DMS114 treated with DMSO at 0.1 percent for 48 hours (cell line): Measurements from ENCODE around the gene GABRG3.

ENCODE experiments used
- DNase-seq: peaks from one replicate; lab custom pipeline; 2025; ENCODE audit not compliant: unreplicated experiment; lab: John Stamatoyannopoulos, UW

The GABRG3 gene

DNA sequence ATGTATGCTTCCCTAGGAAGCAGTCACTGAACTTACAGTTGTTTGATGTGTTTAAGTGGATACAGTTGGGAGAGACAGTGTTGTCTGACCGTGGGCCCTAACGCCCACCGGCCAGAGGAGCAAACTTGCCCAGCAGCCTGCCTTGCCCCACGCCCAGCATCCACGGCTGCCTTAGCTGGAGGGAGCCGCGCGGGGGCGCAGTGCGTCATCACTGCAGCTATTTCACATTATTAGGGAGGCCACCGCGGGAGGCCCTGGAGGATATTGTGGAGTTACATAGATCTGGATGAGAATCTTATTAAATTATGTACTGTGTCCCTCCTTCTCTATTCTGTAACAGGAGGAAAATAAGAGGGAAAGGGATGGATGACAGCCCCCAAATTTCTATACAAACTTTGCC, 267.2 kb downstream of the GABRG3 start:
- no peak for DNase-seq

DNA sequence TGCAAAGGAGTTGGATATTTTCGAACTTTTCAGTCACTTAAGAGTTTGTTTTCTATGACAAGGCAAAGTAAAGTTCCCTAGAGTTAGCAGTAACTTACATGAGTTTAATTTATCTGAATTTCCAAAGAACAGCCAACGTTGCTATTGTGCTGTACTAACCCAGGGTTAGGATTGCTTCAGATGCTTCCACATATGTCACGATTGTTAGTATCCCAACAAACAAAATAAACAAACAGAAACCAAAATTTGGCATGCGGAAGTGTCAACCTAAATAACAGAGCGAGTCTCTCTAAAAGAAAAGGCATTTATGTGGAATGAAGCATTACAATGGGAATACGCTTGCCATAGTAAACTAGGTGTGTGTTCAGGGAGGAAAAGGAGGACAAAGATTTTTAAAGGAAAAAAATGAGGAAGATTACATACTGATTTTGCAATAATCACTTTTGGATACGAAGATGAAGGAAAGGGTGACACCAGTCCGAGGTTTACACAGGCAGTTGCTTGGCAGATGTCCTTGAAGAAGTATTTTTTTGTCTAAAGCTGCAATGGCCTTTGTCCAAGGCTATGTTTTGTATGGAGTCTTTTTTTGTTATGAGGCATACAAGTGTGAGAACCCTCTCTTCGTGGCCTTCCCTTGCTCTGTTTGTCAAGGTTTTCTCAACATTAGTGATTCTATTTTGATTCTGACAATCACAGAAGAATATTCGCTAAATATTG, 267.9 kb downstream of the GABRG3 start:
- no peak for DNase-seq

DNA sequence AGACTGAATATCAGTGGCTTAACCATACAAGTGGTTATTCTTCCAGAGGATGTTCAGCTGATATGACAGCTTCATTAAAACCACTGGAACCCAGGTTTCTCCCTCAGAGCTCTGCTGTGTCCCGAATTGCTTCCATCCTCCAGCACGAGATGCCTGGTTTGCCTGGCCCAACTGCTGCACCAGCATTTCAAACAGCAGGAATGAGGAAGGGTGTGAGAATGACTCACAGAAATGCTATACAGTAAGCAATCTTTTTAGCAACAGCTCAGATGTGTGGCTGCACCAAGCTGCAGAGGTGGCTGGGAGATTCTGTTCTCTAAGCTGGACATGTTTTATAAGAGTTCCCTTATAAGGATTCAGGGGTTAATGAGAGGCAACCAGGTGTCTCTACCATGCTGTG, 271.0 kb downstream of the GABRG3 start:
- no peak for DNase-seq

DNA sequence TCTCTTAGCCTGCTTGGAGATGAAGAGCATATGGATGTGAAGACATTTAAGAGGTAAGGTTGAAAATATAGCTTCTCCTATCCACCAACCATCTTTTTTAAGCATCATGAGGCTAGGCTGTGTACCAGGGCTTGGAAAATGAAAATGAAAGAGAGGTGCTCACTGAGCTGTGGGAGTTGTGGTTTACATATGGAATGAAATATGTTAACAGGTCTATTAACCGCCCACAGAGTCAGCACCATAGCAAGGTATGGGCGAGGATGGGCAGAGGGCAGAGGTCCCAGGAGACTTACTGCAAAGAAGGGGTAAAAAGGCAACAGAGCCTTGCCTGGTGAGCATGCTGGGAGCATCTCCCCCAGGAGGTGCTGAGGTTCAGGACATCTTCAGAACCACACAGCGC, 273.1 kb downstream of the GABRG3 start:
- DNase-seq = no peak

DNA sequence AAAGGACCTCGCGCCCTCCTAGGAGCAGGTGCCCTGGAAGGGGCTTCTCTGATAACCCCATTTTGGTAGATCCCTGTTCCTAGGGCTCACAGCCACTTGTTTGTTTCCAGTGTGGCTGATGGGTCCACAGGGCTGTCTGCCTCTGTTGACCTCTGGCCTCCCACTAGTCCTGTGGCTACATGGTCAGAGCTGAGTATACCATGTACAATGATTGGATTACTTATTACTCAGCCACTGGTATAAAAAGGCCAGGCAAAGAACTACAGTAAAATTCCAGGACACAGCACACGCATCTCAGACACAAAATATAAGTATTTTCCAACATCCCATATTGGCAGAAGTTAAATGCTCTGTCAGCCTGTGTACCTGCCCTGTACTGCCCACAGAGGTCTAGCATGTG, 277.3 kb downstream of the GABRG3 start:
- DNase-seq = no peak

DNA sequence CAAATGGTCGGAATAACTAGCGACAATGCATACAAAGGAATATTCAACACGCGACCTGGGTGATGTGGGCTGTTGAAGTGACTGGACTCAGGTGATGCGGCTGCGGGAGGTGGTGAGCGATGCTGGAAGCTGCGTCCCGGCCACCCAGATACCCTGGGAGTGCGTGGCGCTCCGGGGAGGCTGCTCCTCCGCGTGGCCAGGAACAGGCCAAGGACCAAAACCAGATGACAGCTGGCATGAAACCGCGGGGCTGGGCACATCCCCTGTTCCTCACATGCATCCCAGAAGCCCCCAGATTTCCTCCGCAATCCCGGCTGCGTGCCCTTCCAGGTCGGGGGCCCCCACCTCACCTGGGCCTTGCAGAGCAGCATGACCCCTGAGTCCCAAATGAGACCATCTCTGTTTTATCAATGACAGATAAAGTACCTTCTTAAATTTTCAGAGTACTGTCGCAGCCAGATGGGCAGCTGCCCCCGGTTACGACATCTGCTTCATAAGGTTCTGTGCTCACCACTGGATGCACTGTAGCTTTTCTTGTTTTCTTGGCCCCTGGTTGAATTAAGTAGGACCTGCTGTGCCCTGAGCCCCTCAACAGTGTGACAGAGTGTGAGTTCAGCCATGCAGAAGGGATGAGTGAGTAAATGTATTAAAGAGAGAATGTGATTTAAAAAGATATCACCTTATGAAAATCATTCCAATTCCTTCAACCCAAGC, 278.2 kb downstream of the GABRG3 start:
- DNase-seq = no peak

DNA sequence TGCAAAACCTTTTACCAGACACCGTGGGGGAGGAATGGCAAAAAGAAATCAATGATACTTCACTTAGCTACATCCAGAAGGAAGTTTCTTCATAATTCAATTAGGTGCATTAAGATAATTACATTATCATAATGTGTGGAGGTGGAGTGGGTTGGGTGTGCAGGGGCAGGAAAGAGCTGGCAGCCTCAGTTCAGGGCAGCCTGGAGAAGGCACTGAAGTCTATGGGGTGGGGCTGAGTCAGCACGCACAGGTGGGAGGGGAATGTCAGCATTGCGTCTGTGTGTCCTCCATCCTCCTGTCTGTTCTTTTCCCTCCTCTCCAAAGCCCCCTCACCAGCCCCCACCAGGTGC, 278.8 kb downstream of the GABRG3 start:
- DNase-seq = no peak

DNA sequence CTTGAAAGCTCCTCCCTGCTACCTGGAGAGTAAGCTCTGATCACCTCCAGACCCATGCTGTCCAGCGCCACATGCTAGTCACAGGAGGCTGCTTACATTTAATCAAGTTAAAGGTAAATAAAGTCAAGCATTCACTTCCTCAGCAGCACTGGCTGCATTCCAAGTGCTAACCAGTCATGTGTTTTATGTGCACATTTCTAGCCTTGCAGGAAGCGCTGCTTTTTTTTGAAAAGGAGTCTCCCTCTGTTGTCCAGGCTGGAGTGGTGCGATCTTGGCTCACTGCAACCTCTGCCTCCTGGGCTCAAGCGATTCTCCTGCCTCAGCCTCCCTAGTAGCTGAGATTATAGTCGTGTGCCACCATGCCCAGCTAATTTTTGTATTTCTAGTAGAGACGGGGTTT, 279.2 kb downstream of the GABRG3 start:
- DNase-seq = no peak

DNA sequence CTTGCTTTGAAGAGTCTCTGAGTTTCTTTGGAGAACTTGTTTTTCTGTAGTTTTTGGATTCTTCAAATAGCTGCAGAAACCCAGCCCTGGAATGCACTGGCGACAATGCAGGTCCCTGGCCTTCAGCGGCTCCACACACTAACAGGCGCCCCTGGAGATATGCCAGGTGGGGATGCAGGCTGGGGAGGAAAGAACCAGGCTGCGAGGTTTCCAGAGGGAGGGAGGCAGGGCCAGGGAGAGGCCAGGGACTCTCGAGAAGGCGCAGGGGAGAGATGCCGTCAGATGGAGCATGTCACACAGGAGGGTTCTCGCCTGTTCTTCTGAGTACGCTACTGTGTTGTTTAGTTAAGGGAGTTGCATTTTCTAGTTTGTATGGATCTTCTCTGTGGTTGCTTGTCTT, 283.1 kb downstream of the GABRG3 start:
- no peak for DNase-seq

DNA sequence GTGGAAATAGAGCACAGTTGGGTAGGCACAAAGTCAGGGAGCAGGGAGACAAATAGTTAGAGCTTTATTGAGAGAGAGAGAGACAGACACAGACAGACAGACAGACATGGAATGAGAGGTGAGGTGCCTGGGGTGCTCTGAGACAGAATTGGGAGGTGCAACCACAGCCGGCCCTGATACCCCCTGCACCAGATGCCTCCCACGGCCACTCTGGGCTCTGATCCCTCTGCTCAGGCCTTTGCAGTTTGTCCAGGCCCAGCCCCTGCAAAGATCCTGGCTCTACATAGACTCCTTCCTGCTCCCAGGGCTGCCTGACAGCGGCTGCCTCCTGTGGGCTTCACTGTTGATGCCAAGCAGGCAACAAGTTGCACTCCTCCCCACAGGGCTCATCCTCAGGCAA, 283.8 kb downstream of the GABRG3 start:
- no peak for DNase-seq

DNA sequence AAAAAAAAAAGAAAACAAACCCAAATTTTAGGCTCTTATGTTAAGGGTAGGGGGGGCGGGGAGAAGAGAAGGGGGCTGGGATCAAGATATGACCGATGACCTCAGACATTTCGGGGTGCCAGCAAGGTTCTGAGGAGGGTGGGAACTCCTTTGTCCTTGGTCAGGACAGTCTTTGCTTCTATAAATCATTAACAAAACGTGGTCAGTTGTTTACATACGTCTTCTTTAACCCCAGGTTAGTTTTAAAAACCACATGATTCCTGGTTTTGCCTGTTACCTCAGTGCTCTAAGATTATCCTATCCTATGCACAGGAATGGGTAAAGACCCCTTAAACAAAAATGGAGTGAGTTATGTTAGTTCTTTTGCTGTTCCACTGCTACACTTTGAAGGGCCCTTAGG, 285.5 kb downstream of the GABRG3 start:
- DNase-seq = no peak

DNA sequence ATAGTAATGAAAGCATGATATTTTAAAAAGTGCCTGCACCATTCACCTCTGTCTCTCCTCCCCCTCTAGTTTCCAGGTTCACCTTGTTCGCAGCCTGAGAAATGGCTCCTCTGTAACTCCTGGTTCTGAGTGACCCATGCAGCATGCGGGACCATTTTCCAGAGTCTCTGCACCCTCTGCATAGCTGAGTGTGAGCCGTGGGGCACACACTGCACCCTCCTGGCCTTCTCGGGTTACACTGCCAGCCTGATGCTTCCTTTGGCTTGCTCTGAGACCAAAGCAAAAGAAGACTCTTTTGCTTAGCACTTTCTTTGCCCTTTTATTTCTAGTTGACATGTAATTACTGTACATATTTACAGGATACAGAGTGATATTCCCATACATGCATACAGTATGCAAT, 287.3 kb downstream of the GABRG3 start:
- no peak for DNase-seq

DNA sequence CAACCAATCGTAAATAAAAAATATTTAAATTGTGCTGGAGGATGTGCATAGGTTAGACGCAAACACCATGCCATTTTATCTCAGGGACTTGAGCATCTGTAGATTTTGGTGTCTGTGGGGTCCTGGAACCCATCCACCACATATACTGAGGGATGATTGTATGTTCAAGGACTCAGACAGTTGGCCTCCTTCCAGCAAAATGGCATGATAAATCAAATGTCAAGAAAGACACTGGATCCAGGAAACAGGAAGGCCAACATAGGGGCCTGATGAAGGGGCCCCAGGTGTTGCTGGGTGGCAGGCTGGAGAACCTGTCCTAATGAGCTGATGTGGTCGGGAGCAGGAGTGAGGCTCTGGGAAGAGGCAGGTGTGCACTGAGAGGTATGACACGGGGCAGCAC, 289.5 kb downstream of the GABRG3 start:
- DNase-seq = no peak

DNA sequence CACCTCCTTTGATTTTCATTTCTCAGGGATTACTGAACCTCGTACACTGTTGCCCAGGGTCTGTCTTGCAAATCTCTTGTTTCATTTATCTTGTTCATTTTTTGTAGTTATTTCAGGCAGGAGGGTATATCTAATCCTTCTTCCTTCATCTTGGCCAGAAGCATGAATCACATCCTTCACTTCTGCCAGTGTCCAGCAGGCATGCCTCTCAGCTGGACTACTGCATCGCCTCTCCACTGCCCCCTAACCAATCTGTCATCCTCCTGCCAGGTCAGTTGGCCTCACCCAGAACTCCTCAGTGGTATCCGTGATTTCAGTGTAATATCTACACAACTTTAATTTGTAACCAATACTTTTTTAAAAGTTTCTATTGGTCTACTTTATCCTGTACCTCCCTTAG, 297.9 kb downstream of the GABRG3 start:
- DNase-seq = no peak

DNA sequence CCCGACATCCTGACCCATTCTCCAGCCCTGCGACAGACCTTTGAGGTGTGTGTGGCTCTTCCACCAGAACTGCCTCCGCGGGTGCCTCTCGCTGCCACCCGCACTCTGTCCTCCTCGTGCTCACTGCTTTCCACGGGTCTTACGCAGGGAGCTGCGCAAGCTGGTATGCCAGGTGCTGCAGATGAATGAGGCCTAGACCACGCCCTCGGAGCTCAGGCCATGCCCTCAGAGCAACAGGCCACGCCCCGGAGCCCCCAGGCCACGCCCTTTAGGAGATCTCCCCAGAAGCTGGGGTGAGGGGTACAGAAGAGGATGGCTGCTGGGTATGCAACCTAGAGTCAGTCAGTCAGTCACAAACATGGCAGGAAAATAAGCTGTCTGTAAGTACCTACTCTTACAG, 300.3 kb downstream of the GABRG3 start:
- no peak for DNase-seq

DNA sequence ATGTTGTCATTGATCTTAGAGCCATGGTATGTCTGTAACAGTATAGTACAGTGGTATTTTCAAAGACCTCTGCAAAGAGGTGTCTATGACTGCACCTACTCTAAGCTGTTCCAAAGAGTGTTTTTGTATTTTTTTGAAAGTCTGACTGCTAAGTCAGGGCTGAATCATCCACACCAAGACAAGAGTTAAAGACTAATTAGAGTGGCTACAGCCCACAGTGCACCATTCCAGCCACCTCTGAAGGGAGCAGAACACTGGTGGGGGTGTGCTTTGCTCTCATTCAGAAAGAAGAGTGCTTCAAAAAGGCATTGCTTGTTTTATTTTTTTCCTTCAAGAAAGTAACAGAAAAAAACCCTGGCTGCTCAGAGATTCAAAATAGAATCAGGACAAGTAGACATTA, 301.4 kb downstream of the GABRG3 start:
- no peak for DNase-seq

DNA sequence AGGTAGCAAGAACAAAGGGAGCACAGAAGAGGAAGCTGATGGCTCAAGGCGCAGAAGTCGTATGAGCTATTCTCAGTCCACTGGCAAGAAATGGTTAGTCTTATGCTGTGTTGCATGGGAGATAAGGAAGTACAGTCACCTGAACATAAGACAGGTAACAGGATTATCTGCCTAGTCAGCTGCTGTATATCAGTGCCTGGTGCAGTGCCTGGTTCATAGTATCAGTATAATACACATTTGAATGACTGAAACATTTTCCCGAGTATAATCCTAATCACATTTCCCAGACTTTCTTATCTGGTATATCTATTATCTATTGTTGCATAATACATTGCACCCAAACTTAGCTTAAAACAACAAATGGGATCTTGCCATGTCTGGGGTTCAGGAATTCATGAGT, 302.5 kb downstream of the GABRG3 start:
- DNase-seq = no peak

DNA sequence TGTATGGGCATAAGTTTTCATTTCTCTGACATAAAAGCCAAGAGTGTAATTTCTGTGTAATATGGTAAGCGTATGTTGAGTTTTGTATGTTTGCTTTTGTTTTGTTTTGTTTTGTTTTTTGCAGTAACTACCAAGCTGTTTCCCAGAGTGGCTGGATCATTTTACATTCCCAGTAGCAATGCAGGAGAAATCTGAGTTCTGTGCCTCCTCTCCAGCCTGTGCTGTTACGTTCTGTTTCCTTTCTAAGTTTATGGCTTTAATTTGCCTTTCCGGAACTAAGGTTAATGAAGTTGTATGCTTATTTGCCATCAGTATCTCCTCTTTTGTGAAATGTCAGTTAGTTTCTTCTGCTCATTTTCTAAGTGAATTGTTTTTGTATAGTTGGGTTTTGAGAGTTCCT, 307.8 kb downstream of the GABRG3 start:
- DNase-seq = no peak

DNA sequence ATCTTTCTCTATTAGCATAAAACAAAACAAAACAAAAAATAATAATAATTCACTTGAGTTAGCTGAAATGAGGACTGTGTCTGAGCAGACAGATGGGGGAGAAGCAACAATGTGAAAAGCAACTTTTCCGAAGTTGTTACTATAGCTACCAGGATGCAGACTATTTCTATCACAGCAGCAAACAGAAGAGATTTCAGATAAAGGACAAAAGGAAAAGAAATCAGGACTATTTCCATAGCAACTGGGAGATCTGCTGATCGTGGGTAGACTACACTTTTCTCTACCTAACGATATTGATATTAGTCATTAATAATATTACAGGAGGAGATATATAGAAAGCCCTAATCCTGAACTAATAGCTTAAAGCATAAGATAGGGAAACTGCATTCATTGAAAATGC, 321.7 kb downstream of the GABRG3 start:
- DNase-seq = no peak

DNA sequence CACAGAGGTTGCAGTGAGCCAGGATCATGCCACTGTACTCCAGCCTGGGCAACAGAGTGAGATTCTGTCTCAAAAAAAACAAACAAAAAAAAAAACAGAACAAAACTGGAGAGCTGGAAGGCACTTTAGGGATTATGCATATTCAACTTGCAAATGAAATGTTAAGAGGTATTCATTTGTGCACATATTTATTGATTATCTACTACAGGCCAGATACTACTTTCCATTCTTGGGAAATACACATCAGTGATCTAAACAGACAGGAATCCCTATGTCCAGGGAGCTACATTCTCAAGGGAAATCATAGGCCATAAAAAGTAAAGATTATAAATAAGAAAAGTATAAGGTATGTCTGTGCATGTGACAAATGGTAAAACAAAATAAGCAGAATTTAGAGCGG, 322.6 kb downstream of the GABRG3 start:
- DNase-seq = no peak

DNA sequence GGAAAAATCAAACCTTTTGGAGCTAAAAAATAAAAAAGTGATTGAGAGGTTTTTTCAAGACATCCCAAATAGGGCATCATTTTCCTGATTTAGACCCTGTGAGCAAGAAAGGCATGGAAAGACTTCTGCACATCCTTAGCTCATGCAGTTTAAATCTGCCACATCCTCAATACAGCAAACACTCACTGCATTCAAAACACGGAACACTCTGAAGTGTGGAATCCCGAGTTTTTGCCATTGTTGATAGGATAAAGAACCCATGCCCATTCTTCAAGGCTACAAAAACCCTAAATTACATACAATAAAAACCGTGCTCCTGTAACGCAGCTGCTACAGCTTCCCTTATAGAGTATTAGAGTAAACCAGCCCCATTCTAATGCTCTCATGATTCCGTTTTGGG, 346.8 kb downstream of the GABRG3 start:
- no peak for DNase-seq

DNA sequence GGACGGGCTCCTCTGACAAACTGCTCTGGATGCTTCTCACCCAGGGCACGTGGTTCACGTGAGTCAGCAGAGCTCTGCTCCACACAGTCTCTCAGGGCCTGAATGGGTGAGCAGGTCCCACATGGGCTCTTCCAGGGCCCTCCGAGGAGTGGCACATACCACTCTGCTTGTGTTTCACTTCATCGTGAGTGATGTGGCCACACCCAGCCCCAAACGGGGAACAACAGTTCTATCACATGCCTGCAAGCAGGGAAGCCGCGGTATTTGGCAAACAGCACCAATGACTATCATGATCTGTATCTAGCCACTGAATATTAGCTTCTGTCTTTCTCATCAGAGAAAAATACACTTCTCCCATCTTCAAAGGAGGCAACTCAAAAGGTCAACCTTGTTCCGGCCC, 352.8 kb downstream of the GABRG3 start:
- no peak for DNase-seq
